NT2/D1 (cell line): ENCODE measurements around the gene RGS9.

Experiments used
- SUZ12 ChIP-seq: IDR thresholded peaks from 2 replicates; pipeline ENCODE4 v1.6.1; 2011; ENCODE audit not compliant: insufficient read length, insufficient read depth; ENCODE audit errors: extremely low read depth
- YY1 ChIP-seq: IDR thresholded peaks from 2 replicates; pipeline ENCODE4 v1.6.1; 2011; ENCODE audit not compliant: insufficient read length, insufficient read depth
- ZNF274 ChIP-seq: IDR thresholded peaks from 2 replicates; pipeline ENCODE4 v1.6.1; 2011; ENCODE audit warnings: mild to moderate bottlenecking, low read depth, low read length

- no peak for TF ChIP-seq YY1
- no peak for TF ChIP-seq ZNF274
- no peak for TF ChIP-seq SUZ12
These were observed 82.0 kb downstream of the RGS9 start for GRCh38 chr17:65219124-65219523.
